HepG2 (cell line): ENCODE results near the gene UTS2R. TPM values are rescaled to one million over a fixed set of nuclear protein-coding genes. Genes with fewer than 3 reads are reported as not detected.

ENCODE experiments used
- CCDC6 ChIP-seq: sonication (generic); formaldehyde crosslinking; IDR thresholded peaks from 2 replicates; pipeline ENCODE4 v1.8.1; 2022; ENCODE audit warnings: mild to moderate bottlenecking, missing genetic modification reagents, moderate library complexity
- GRHL1 ChIP-seq: sonication (generic); formaldehyde crosslinking; conservative IDR thresholded peaks from 2 replicates; pipeline ENCODE4 v1.8.0; 2022; ENCODE audit warnings: missing genetic modification reagents
- HNF1B ChIP-seq: sonication (generic); formaldehyde crosslinking; IDR thresholded peaks from 2 replicates; pipeline ENCODE4 v1.5.1; 2020; ENCODE audit warnings: mild to moderate bottlenecking, moderate library complexity, missing genetic modification reagents
- JARID2 ChIP-seq: sonication (generic); formaldehyde crosslinking; IDR thresholded peaks from 2 replicates; pipeline ENCODE4 v1.8.1; 2023; ENCODE audit warnings: missing genetic modification reagents, inconsistent platforms; ENCODE audit not compliant: insufficient replicate concordance
- KDM6A ChIP-seq: IDR thresholded peaks from 2 replicates; pipeline ENCODE4 v1.6.1; 2016; ENCODE audit warnings: low read depth
- KMT2B ChIP-seq: IDR thresholded peaks from 2 replicates; pipeline ENCODE4 v1.6.1; 2016; ENCODE audit warnings: missing genetic modification reagents, missing compliant biosample characterization
- MIER3 ChIP-seq: IDR thresholded peaks from 2 replicates; pipeline ENCODE4 v1.6.1; 2016; ENCODE audit warnings: missing compliant biosample characterization, borderline replicate concordance
- NAIF1 ChIP-seq: sonication (generic); formaldehyde crosslinking; IDR thresholded peaks from 2 replicates; pipeline ENCODE4 v1.5.0; 2020; ENCODE audit warnings: mild to moderate bottlenecking, missing genetic modification reagents, borderline replicate concordance
- RBAK ChIP-seq: sonication (generic); formaldehyde crosslinking; IDR thresholded peaks from 2 replicates; pipeline ENCODE4 v1.5.1; 2020; ENCODE audit warnings: mild to moderate bottlenecking, missing genetic modification reagents
- SMAD9 ChIP-seq: sonication (generic); formaldehyde crosslinking; IDR thresholded peaks from 2 replicates; pipeline ENCODE4 v1.5.1; 2020; ENCODE audit warnings: mild to moderate bottlenecking, missing genetic modification reagents
- TCF7L2 ChIP-seq: IDR thresholded peaks from 2 replicates; pipeline ENCODE4 v1.6.1; 2011; ENCODE audit warnings: mild to moderate bottlenecking, low read depth, low read length, moderate library complexity
- TSC22D2 ChIP-seq: sonication (generic); formaldehyde crosslinking; IDR thresholded peaks from 2 replicates; pipeline ENCODE4 v1.5.1; 2020; ENCODE audit warnings: missing genetic modification reagents, mild to moderate bottlenecking, borderline replicate concordance
- ZBTB7A ChIP-seq: sonication (generic); formaldehyde crosslinking; IDR thresholded peaks from 2 replicates; pipeline ENCODE4 v1.8.0; 2022; ENCODE audit warnings: mild to moderate bottlenecking, missing genetic modification reagents
- ZNF101 ChIP-seq: sonication (generic); formaldehyde crosslinking; IDR thresholded peaks from 2 replicates; pipeline ENCODE4 v1.4.0; 2020; ENCODE audit warnings: mild to moderate bottlenecking, low read depth, missing genetic modification reagents, borderline replicate concordance
- ZNF260 ChIP-seq: sonication (generic); formaldehyde crosslinking; IDR thresholded peaks from 2 replicates; pipeline ENCODE4 v1.4.0; 2020; ENCODE audit warnings: missing genetic modification reagents, low read depth, mild to moderate bottlenecking, borderline replicate concordance
- ZNF674 ChIP-seq: sonication (generic); formaldehyde crosslinking; IDR thresholded peaks from 2 replicates; pipeline ENCODE4 v1.5.0; 2020; ENCODE audit warnings: low read depth, mild to moderate bottlenecking, missing genetic modification reagents
- ZNF891 ChIP-seq: sonication (generic); formaldehyde crosslinking; IDR thresholded peaks from 2 replicates; pipeline ENCODE4 v1.5.0; 2020; ENCODE audit warnings: mild to moderate bottlenecking, missing genetic modification reagents
- polyA plus RNA-seq, 8 experiments: library from polyadenylated mRNA; depleted of rRNA in 3 of 8; stranded (reverse) in 7 of 8; unstranded in 1 of 8; fragments of >200 nt; fragmentation: Illumina TruSeq in 4 of 8; extraction: Trizol in 4 of 8; gene quantifications; 2 replicates each; pipeline versions ENCODE4 v1.2.1 to v1.2.3, GENCODE V29; 2011 to 2016; ENCODE audit warnings: low read depth in 4 of 8, missing spikeins in 1 of 8, mixed read lengths in 1 of 8; ENCODE audit not compliant: insufficient read depth in 1 of 8
- total RNA-seq, 5 experiments: library from RNA; depleted of rRNA; stranded (reverse); fragments of >200 nt; fragmentation: Illumina TruSeq; extraction: Trizol; gene quantifications; 2 replicates each; pipeline ENCODE4 v1.2.3, GENCODE V29; 2016; ENCODE audit warnings: low read depth in 1 of 5
- TF ChIP-seq, protein P1 (sequence below): IDR thresholded peaks from 2 replicates; pipeline ENCODE4 v1.6.1; 2012; ENCODE audit warnings: inconsistent platforms
- TF ChIP-seq, protein P2 (sequence below): sonication (generic); formaldehyde crosslinking; IDR thresholded peaks from 2 replicates; pipeline ENCODE4 v1.4.0; 2020; ENCODE audit warnings: mild to moderate bottlenecking, missing genetic modification reagents, borderline replicate concordance
- TF ChIP-seq, protein P3 (sequence below): sonication (generic); formaldehyde crosslinking; IDR thresholded peaks from 2 replicates; pipeline ENCODE4 v1.4.0; 2020; ENCODE audit warnings: mild to moderate bottlenecking, missing genetic modification reagents
- TF ChIP-seq, protein P4 (sequence below): sonication (generic); formaldehyde crosslinking; IDR thresholded peaks from 2 replicates; pipeline ENCODE4 v1.8.1; 2023; ENCODE audit warnings: mild to moderate bottlenecking, missing genetic modification reagents

Gene UTS2R
- total and polyA plus RNA-seq, 2 of the 13 experiments (the other 11 are each of a cell fraction or from before 2014, with no cell fraction given) = 0.13 to 0.15 TPM

- TF ChIP-seq ZNF260 (CRISPR knock-in tag) (no peak), GRHL1 (no peak), CCDC6 (no peak), HNF1B (CRISPR knock-in tag) (peak; percentile 78), JARID2 (no peak), TCF7L2 (no peak), SMAD9 (CRISPR knock-in tag) (no peak), MIER3 (peak; percentile 49; the same call in 1 of the 2 replicates), ZNF891 (no peak), ZNF101 (CRISPR knock-in tag) (no peak), RBAK (CRISPR knock-in tag) (peak; percentile 57; the same call in 1 of the 2 replicates), TSC22D2 (CRISPR knock-in tag) (no peak; the same call in 1 of the 2 replicates), KDM6A (CRISPR knock-in tag) (peak; percentile 44; the same call in 1 of the 2 replicates), ZBTB7A (peak; percentile 93), ZNF674 (CRISPR knock-in tag) (no peak), NAIF1 (no peak), KMT2B (CRISPR knock-in tag) (0 out of 2 replicates have a peak, but pooled peaks have one; percentile 36)
- TF ChIP-seq, protein P1, sequence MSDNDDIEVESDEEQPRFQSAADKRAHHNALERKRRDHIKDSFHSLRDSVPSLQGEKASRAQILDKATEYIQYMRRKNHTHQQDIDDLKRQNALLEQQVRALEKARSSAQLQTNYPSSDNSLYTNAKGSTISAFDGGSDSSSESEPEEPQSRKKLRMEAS = peak; percentile 37; the same call in 1 of the 2 replicates
- TF ChIP-seq, protein P2, sequence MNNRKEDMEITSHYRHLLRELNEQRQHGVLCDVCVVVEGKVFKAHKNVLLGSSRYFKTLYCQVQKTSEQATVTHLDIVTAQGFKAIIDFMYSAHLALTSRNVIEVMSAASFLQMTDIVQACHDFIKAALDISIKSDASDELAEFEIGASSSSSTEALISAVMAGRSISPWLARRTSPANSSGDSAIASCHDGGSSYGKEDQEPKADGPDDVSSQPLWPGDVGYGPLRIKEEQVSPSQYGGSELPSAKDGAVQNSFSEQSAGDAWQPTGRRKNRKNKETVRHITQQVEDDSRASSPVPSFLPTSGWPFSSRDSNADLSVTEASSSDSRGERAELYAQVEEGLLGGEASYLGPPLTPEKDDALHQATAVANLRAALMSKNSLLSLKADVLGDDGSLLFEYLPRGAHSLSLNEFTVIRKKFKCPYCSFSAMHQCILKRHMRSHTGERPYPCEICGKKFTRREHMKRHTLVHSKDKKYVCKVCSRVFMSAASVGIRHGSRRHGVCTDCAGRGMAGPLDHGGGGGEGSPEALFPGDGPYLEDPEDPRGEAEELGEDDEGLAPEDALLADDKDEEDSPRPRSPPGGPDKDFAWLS (CRISPR knock-in tag) = peak; percentile 59; the same call in 1 of the 2 replicates
- TF ChIP-seq, protein P3, sequence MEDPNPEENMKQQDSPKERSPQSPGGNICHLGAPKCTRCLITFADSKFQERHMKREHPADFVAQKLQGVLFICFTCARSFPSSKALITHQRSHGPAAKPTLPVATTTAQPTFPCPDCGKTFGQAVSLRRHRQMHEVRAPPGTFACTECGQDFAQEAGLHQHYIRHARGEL (CRISPR knock-in tag) = no peak; the same call in 1 of the 2 replicates
- TF ChIP-seq, protein P4, sequence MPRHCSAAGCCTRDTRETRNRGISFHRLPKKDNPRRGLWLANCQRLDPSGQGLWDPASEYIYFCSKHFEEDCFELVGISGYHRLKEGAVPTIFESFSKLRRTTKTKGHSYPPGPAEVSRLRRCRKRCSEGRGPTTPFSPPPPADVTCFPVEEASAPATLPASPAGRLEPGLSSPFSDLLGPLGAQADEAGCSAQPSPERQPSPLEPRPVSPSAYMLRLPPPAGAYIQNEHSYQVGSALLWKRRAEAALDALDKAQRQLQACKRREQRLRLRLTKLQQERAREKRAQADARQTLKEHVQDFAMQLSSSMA (CRISPR knock-in tag) = 0 out of 2 replicates have a peak, but pooled peaks have one; percentile 17
Measured at GRCh38 chr17:82330322-82331239, 41.0 kb upstream of the UTS2R start (continued).
